IMR-90 (cell line): Measurements from ENCODE around the gene NKAIN2. TPM values are rescaled to one million over a fixed set of nuclear protein-coding genes. Genes with fewer than 3 reads are reported as not detected.

ENCODE experiments used
- ATAC-seq: fragments of 200-7000 bp; cut with Tn5 transposase; 2 replicates; pipeline ENCODE4 v1.9.1; 2020; ENCODE audit warnings: low read depth, mild to moderate bottlenecking, moderate library complexity
- BruUV-seq: library from RNA; stranded (reverse); fragments of 400-500 nt; replicated peaks from 2 replicates; lab custom pipeline; 2021; lab: Mats Ljungman, UMichigan
- CTCF ChIA-PET: fragments of 300-600 bp; formaldehyde crosslinking; extraction: SDS; loops from one replicate; lab custom pipeline; 2021; ENCODE audit warnings: antibody characterized with exemption; lab: Yijun Ruan, JAX
- POLR2A ChIA-PET: fragments of 300-600 bp; sonication (Branson Sonifier 250); formaldehyde crosslinking; loops from one replicate; lab custom pipeline; 2022; ENCODE audit warnings: antibody characterized with exemption; ENCODE audit not compliant: unreplicated experiment; lab: Charles Lee
- DNase-seq: peaks from one replicate; pipeline ENCODE4 v3.0.0; 2013
- H2AFZ ChIP-seq: replicated peaks from 2 replicates; pipeline ENCODE3; 2013; ENCODE audit warnings: low read length, mild to moderate bottlenecking; ENCODE audit not compliant: poor library complexity
- H2AK5ac ChIP-seq: 2 replicates; pipeline ENCODE4 v1.6.1; 2013; ENCODE audit warnings: low read depth, low read length, inconsistent platforms
- H2AK9ac ChIP-seq: replicated peaks from 2 replicates; pipeline ENCODE3; 2013; ENCODE audit warnings: mild to moderate bottlenecking, low read depth, low read length, moderate library complexity; ENCODE audit not compliant: poor library complexity
- H2BK120ac ChIP-seq: 2 replicates; pipeline ENCODE4 v1.6.1; 2013; ENCODE audit warnings: low read depth, low read length, inconsistent platforms
- H2BK15ac ChIP-seq: 3 replicates; pipeline ENCODE4 v1.6.1; 2013; ENCODE audit warnings: low read depth, low read length, inconsistent platforms
- H2BK20ac ChIP-seq: 2 replicates; pipeline ENCODE4 v1.6.1; 2013; ENCODE audit warnings: low read depth, mild to moderate bottlenecking, inconsistent platforms, low read length, moderate library complexity
- H2BK5ac ChIP-seq: 2 replicates; pipeline ENCODE4 v1.6.1; 2013; ENCODE audit warnings: mild to moderate bottlenecking, low read depth, low read length, inconsistent platforms; ENCODE audit not compliant: poor library complexity, severe bottlenecking
- H3K14ac ChIP-seq: replicated peaks from 2 replicates; pipeline ENCODE4 v1.6.1; 2013; ENCODE audit warnings: low read depth, low read length, inconsistent platforms
- H3K18ac ChIP-seq: 2 replicates; pipeline ENCODE4 v1.6.1; 2013; ENCODE audit warnings: low read depth, low read length, control low read depth
- H3K23ac ChIP-seq: 2 replicates; pipeline ENCODE4 v1.6.1; 2013; ENCODE audit warnings: low read depth, low read length, inconsistent platforms
- H3K27ac ChIP-seq: 2 replicates; pipeline ENCODE4 v1.5.1; 2013; ENCODE audit warnings: mild to moderate bottlenecking, control low read depth, low read length; ENCODE audit not compliant: insufficient read depth
- H3K27me3 ChIP-seq: 2 replicates; pipeline ENCODE4 v1.6.1; 2013; ENCODE audit warnings: low read length; ENCODE audit not compliant: control insufficient read depth, insufficient read depth
- H3K36me3 ChIP-seq: 2 replicates; pipeline ENCODE4 v1.6.1; 2013; ENCODE audit warnings: low read length, mixed read lengths; ENCODE audit not compliant: control insufficient read depth, insufficient read depth
- H3K4ac ChIP-seq: 2 replicates; pipeline ENCODE4 v1.6.1; 2013; ENCODE audit warnings: low read depth, low read length, inconsistent platforms
- H3K4me1 ChIP-seq: 2 replicates; pipeline ENCODE4 v1.6.1; 2013; ENCODE audit warnings: low read length, mixed read lengths; ENCODE audit not compliant: control insufficient read depth, insufficient read depth
- H3K4me2 ChIP-seq: 2 replicates; pipeline ENCODE4 v1.6.1; 2013; ENCODE audit warnings: low read depth, mild to moderate bottlenecking, control low read depth, low read length, moderate library complexity
- H3K4me3 ChIP-seq: 2 replicates; pipeline ENCODE4 v1.5.1; 2013; ENCODE audit warnings: low read depth, mild to moderate bottlenecking, control low read depth, low read length, moderate library complexity; ENCODE audit not compliant: insufficient read depth
- H3K56ac ChIP-seq: 2 replicates; pipeline ENCODE4 v1.6.1; 2013; ENCODE audit warnings: low read length, inconsistent platforms; ENCODE audit not compliant: insufficient read depth; ENCODE audit errors: extremely low read depth
- H3K79me1 ChIP-seq, 2 experiments: 2 replicates each; pipeline ENCODE4 v1.6.1; 2013; ENCODE audit warnings: low read length in 2 of 2, inconsistent platforms in 1 of 2, low read depth in 1 of 2
- H3K9ac ChIP-seq: 2 replicates; pipeline ENCODE4 v1.6.1; 2013; ENCODE audit warnings: low read depth, low read length, control low read depth
- H3K9me1 ChIP-seq: 2 replicates; pipeline ENCODE4 v1.6.1; 2013; ENCODE audit warnings: low read length, inconsistent platforms; ENCODE audit not compliant: insufficient read depth
- H3K9me3 ChIP-seq: 2 replicates; pipeline ENCODE4 v1.6.1; 2013; ENCODE audit warnings: low read length; ENCODE audit not compliant: control insufficient read depth, insufficient read depth
- H4K20me1 ChIP-seq: 2 replicates; pipeline ENCODE4 v1.6.1; 2013; ENCODE audit warnings: low read length, inconsistent platforms; ENCODE audit not compliant: insufficient read depth
- H4K5ac ChIP-seq: 2 replicates; pipeline ENCODE4 v1.6.1; 2013; ENCODE audit warnings: mild to moderate bottlenecking, low read depth, low read length, control low read depth
- H4K8ac ChIP-seq, 2 experiments: 2 replicates each; pipeline ENCODE4 v1.6.1; 2013; ENCODE audit warnings: low read depth in 2 of 2, low read length in 2 of 2, control low read depth in 1 of 2, inconsistent platforms in 1 of 2
- H4K91ac ChIP-seq: 2 replicates; pipeline ENCODE4 v1.6.1; 2013; ENCODE audit warnings: low read depth, low read length, inconsistent platforms; ENCODE audit not compliant: insufficient read depth
- BHLHE40 ChIP-seq: fragments of 150-350 bp; IDR thresholded peaks from 2 replicates; pipeline ENCODE4 v1.6.1; 2016; ENCODE audit warnings: mild to moderate bottlenecking, low read depth, low read length
- CEBPB ChIP-seq: IDR thresholded peaks from 2 replicates; pipeline ENCODE4 v1.6.1; 2012; ENCODE audit warnings: low read depth, low read length, improper control_type of control experiment
- FOS ChIP-seq: fragments of 150-350 bp; IDR thresholded peaks from 2 replicates; pipeline ENCODE4 v1.6.1; 2016; ENCODE audit warnings: low read depth, low read length
- MAZ ChIP-seq: IDR thresholded peaks from 2 replicates; pipeline ENCODE4 v1.6.1; 2012; ENCODE audit warnings: low read depth, mild to moderate bottlenecking, low read length, improper control_type of control experiment, moderate library complexity, borderline replicate concordance
- RAD21 ChIP-seq: IDR thresholded peaks from 2 replicates; pipeline ENCODE4 v1.6.1; 2012; ENCODE audit warnings: low read length, improper control_type of control experiment
- RCOR1 ChIP-seq: IDR thresholded peaks from 2 replicates; pipeline ENCODE4 v1.6.1; 2012; ENCODE audit warnings: mild to moderate bottlenecking, low read length, improper control_type of control experiment; ENCODE audit not compliant: insufficient replicate concordance
- RFX5 ChIP-seq: IDR thresholded peaks from 2 replicates; pipeline ENCODE4 v1.8.0; 2012; ENCODE audit warnings: low read depth, mild to moderate bottlenecking, low read length, moderate library complexity
- WGBS, 2 experiments: methylation state at CpG; one replicate each; pipeline versions ENCODE4 v1.1.5 to v1.1.7; 2013; ENCODE audit warnings: missing lambda C conversion rate in 2 of 2; ENCODE audit not compliant: insufficient read length in 1 of 2; ENCODE audit errors: extremely low coverage in 2 of 2; 5-methylcytosine and 5-hydroxymethylcytosine counted together
- dilution Hi-C: fragments of 300-500 bp; cut with HindIII; formaldehyde crosslinking; loops from one replicate; pipeline ENCODE4 v1.14.3; 2018; ENCODE audit warnings: low sequenced_read_pairs; ENCODE audit not compliant: unreplicated experiment
- in situ Hi-C: fragments of 300-500 bp; cut with MboI; formaldehyde crosslinking; loops from 3 replicates; pipeline ENCODE4 v1.14.3; 2019; ENCODE audit warnings: low sequenced_read_pairs, inconsistent platforms, mixed read lengths
- intact Hi-C: fragments of 100-400 bp; cut with micrococcal nuclease; formaldehyde crosslinking; loops from 2 replicates; pipeline ENCODE4 v1.10.0; 2022
- polyA plus RNA-seq, 3 experiments: library from polyadenylated mRNA; depleted of rRNA; stranded (reverse); fragments of >200 nt; gene quantifications; 2 replicates each; pipeline ENCODE4 v1.2.3, GENCODE V29; 2012; ENCODE audit warnings: low replicate concordance in 1 of 3
- total RNA-seq: library from RNA; depleted of rRNA; stranded (reverse); fragments of >200 nt; gene quantifications from 2 replicates; pipeline ENCODE4 v1.2.3, GENCODE V29; 2012
- TF ChIP-seq, protein P1 (sequence below): fragments of 150-350 bp; IDR thresholded peaks from 2 replicates; pipeline ENCODE4 v1.6.1; 2016; ENCODE audit warnings: low read depth, mild to moderate bottlenecking, low read length, moderate library complexity, borderline replicate concordance
- TF ChIP-seq, protein P2 (sequence below): conservative IDR thresholded peaks from 2 replicates; pipeline ENCODE4 v1.5.1; 2012; ENCODE audit warnings: mild to moderate bottlenecking, low read depth, low read length, improper control_type of control experiment

NKAIN2 gene
- total and polyA plus RNA-seq, 2 of the 4 experiments (the other 2 are of a cell fraction), result not detected

DNA sequence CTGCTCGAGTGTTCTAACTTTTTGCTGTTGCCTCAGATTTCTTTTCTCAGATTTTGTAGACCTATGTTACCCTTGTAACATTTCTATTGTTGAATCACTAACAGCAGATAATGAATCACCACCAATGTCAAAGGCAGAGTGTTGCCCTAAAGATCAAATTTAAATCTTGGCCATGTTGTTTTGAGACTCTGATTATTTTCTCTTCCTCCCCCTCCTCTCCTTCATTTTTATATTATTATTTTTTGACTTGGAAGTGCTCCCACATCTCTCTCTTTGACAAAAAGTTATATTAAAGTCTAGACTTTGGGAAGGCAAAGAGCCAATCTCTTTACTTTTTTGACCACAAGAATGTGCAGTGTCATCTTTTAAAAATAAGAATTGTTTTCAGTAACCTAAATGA lies 422.7 kb downstream of the NKAIN2 start:
- Histone ChIP-seq H3K4me1 (no peaks in the 10 kb centered on the region), H2BK15ac (no peak overlapping the region), H4K8ac (no peak overlapping the region), H3K23ac (no peak overlapping the region), H2AK5ac (no peak overlapping the region), H3K18ac (no peak overlapping the region), H4K20me1 (no peaks in the 10 kb centered on the region), H3K4me2 (no peak overlapping the region), H3K79me1 (no peaks in the 10 kb centered on the region), H3K27ac (no peak overlapping the region), H3K9me3 (0 out of 2 replicates have a peak, but pooled peaks cover 1% of the 10 kb centered on the region), H2BK20ac (no peak overlapping the region), H2AFZ (no peak overlapping the region), H3K14ac (no peak overlapping the region), H3K27me3 (no peaks in the 10 kb centered on the region), H3K4me3 (no peak overlapping the region), H4K5ac (no peak overlapping the region), H3K56ac (no peak overlapping the region), H3K9me1 (no peaks in the 10 kb centered on the region), H3K4ac (no peak overlapping the region), H2BK120ac (no peak overlapping the region), H3K9ac (no peak overlapping the region), H4K91ac (no peak overlapping the region), H2BK5ac (no peak overlapping the region), H3K36me3 (no peaks in the 10 kb centered on the region), H2AK9ac (no peak overlapping the region)
- ChIA-PET POLR2A (no interaction called here), CTCF (no interaction called here)
- dilution Hi-C loops, result no loop called here
- BruUV-seq, result no TSS peak
- no peak for ATAC-seq
- DNase-seq, result no peak
- TF ChIP-seq, protein P1, sequence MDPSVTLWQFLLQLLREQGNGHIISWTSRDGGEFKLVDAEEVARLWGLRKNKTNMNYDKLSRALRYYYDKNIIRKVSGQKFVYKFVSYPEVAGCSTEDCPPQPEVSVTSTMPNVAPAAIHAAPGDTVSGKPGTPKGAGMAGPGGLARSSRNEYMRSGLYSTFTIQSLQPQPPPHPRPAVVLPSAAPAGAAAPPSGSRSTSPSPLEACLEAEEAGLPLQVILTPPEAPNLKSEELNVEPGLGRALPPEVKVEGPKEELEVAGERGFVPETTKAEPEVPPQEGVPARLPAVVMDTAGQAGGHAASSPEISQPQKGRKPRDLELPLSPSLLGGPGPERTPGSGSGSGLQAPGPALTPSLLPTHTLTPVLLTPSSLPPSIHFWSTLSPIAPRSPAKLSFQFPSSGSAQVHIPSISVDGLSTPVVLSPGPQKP, result no peak
- TF ChIP-seq RFX5, result no peak
- no peak for TF ChIP-seq MAZ
- TF ChIP-seq RCOR1, result no peak
- TF ChIP-seq BHLHE40, result no peak
- TF ChIP-seq CEBPB, result no peak
- no peak for TF ChIP-seq FOS
- TF ChIP-seq, protein P2, sequence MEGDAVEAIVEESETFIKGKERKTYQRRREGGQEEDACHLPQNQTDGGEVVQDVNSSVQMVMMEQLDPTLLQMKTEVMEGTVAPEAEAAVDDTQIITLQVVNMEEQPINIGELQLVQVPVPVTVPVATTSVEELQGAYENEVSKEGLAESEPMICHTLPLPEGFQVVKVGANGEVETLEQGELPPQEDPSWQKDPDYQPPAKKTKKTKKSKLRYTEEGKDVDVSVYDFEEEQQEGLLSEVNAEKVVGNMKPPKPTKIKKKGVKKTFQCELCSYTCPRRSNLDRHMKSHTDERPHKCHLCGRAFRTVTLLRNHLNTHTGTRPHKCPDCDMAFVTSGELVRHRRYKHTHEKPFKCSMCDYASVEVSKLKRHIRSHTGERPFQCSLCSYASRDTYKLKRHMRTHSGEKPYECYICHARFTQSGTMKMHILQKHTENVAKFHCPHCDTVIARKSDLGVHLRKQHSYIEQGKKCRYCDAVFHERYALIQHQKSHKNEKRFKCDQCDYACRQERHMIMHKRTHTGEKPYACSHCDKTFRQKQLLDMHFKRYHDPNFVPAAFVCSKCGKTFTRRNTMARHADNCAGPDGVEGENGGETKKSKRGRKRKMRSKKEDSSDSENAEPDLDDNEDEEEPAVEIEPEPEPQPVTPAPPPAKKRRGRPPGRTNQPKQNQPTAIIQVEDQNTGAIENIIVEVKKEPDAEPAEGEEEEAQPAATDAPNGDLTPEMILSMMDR, result no peak
- TF ChIP-seq RAD21, result no peak
- WGBS, 2 experiments, result no CpG with 5 or more reads among the region's 1 CpG
- in situ Hi-C loops, result no loop called here
- intact Hi-C loops, result no loop called here
